T-helper 2 cell (primary cell): ENCODE results near the gene MCCC1.
"Not testable (repeated sequence)": the region's sequence is repeated elsewhere in the genome, so short reads cannot be mapped to it uniquely, and the experiment has no call there.

ENCODE experiments used
- DNase-seq, 5 experiments: peaks; one replicate each; pipeline versions ENCODE4 v3.0.0 to v3.0.0-alpha.2; 2012 to 2022

The MCCC1 gene

GRCh38 chr3:183101040-183101439, 1.7 kb upstream of the MCCC1 start:
- DNase-seq = not testable (repeated sequence)

DNA sequence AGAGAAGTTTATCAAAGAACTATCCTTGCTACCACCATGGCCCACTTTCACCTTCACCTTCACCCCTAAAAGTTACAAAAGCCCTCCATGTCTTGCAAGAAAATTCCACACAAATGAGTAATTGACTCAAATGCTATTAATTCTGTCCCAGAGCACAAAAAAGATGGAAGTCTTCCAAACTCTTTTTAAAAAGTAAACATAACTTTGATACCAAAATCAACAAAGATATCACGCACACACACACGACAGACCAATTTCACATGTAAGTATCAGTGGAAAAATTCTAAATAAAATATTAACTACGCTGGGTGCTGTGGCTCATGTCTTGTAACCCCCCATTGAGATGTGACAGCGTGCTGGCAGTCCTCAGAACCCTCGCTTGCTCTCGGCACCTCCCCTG, 1.1 kb upstream of the MCCC1 start:
- no peak for DNase-seq

GRCh38 chr3:183099838-183100204, 525 bp upstream of the MCCC1 start:
- no peak for DNase-seq

DNA sequence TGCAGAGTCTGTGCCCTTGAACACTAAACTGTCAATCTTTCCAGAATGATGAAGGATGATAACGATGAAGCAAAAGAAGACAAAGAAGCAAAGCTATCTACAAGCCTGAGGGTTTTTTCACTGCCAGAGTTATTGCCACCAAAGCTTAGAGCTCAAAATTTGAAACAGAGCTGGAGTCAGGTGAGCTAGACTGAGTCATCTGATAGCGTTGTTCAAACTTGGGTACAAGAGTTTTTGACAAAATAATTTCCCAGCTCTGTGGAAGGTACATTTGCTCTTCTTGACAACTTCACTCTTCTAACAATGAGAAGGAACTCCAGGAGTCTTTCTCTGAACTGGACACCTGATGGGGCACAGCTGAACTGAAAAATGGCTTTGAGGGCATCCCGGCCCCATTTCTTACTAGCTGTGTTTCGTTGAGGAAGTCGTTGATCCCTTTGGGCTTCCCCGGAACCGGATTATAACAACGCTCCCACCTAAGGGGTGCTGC, 715 bp downstream of the MCCC1 start:
- DNase-seq = no peak

GRCh38 chr3:183094711-183095110, 4.6 kb downstream of the MCCC1 start:
- DNase-seq = peak in 1 of 5 experiments; percentile 29

- DNase-seq = no peak
Measured at GRCh38 chr3:183092256-183092655, 7.0 kb downstream of the MCCC1 start.

DNA sequence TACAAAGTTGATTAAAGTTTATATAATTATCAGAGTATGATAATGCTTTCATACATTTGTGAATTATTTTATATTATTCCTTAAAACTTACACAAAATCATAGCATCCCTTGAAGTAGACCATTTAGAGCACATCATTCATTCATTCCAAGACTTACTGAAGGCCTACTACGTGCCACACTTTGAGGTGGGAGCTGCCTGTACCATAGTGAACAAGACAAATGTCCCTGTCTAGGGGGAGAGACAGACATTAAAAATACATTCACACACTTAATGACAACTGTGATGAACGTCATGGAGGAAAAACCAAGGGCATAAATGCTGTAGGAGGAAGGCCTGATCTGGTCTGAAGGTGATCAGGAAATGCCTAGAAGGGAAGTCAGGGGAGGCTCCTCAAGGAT, 12.1 kb downstream of the MCCC1 start:
- DNase-seq = no peak

- DNase-seq = peak in 1 of 5 experiments; percentile 13
Measured at GRCh38 chr3:183085634-183086390, 13.5 kb downstream of the MCCC1 start.

DNA sequence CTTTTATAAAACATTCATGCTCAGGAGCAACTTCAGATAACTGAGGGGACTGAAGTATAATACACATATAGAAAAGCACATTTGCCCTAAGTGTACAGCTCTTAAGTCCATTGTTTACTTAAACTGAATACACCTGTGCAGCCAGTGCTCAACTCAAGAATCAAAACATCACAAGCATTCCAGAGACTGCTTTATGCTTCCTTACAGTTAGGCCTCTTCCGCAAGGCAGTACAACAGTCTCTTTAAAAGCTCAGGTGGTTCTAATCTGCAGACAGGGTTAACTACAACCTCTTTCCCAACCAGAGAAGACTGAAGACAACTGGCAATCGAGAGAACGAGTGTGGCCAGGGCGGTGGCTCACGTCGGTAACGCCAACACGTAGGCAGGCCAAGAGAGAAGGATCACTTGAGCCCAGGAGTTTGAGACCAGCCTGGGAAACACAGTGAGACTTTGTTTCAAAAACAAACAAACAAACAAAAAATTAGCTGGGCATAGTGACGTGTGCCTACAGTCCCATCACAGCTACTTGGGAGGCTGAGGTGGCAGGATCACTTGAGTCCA, 16.9 kb downstream of the MCCC1 start:
- DNase-seq = no peak

GRCh38 chr3:183081459-183082183, 17.7 kb downstream of the MCCC1 start:
- no peak for DNase-seq

- DNase-seq = no peak
Measured at GRCh38 chr3:183080628-183081027, 18.7 kb downstream of the MCCC1 start.

GRCh38 chr3:183074881-183075280, 24.4 kb downstream of the MCCC1 start:
- no peak for DNase-seq

- DNase-seq = no peak
Measured at GRCh38 chr3:183074261-183074660, 25.0 kb downstream of the MCCC1 start.

GRCh38 chr3:183073839-183074238, 25.5 kb downstream of the MCCC1 start:
- DNase-seq = no peak

DNA sequence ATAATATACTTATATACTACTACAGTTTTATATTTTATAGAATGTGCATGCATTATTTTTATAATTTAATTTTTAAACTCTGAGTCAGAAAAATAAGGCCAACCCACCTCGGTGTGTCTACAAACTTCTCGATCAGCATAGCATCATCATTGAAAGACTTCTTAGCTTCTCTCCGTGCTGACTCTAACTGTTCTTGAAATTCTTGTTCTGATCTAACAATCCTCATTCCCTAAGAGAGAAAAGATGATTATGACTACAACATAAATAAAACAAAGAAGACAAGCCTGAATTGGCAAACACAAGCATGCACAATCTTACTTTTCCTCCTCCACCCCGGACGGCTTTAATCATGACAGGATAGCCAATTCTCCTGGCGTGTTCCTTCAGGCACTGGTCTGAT, 28.4 kb downstream of the MCCC1 start:
- no peak for DNase-seq

DNA sequence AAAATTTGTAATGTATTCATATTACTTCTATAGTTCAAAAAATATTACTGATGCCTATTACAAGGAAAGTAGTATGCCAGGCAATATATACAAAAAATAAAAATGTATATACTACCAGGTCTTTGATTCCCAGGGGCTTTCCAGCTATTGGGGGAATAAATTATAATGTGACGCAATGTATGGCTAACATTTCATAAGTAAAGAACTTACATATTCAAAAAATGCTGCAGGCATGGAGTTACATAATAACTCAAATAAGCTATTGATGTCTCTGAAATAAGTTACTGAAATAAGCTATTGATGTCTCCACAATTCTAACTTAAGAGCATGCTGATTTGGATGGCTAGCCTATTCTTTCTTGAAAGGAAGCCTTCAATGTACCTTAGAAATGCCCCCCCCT, 30.2 kb downstream of the MCCC1 start:
- DNase-seq = no peak

GRCh38 chr3:183066891-183067290, 32.4 kb downstream of the MCCC1 start:
- not testable (repeated sequence) for DNase-seq

- no peak for DNase-seq
Measured at GRCh38 chr3:183064475-183064874, 34.8 kb downstream of the MCCC1 start.

DNA sequence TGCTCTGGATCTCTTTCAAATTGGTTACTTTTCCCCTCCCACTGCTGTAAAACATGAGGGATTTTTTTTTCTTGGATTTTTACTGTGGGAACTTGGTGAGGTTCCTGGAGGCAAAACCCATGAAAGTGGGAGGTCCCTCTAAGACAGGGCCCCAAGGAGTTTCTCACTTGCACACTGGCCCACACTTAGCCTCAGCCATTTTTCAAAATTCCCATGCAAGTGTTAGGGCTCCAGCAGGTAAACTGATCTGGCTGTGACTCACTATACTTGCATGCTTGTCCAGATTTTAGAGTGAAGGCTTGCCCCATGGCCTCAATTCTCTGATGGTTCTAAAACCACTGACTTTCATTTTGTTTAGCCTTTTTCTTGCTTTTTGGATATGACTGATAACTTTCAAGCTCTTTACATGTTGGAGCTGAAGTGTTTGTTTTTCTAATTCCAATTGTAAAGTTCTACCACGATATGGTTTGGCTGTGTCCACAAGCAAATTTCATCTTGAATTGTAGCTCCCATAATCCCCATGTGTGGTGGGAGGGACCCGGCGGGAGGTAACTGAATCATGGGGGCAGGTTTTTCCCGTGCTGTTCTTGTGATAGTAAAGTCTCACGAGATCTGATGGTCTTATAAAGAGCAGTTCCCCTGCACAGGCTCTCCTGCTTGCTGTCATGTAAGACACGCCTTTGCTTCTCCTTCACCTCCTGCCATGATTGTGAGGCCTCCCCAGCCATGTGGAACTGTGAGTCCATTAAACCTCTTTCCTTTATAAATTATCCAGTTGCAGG, 37.7 kb downstream of the MCCC1 start:
- DNase-seq = no peak

DNA sequence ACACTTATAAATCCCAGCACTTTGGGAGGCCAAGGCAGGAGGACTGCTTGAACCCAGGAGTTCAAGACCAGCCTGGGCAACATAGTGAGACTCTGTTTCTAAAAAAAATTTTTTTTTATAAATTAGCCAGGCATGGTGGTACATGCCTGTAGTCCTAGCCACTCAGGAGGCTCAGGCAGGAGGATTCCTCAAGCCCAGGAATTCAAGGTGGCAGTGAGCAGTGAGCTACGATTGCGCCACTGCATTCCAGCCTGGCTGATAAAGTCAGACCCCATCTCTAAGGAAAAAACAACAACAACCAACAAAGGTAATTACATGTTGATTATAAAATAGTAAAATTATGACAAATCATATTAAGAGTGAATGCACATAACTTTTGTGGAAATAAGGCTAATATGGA, 40.9 kb downstream of the MCCC1 start:
- DNase-seq = no peak

DNA sequence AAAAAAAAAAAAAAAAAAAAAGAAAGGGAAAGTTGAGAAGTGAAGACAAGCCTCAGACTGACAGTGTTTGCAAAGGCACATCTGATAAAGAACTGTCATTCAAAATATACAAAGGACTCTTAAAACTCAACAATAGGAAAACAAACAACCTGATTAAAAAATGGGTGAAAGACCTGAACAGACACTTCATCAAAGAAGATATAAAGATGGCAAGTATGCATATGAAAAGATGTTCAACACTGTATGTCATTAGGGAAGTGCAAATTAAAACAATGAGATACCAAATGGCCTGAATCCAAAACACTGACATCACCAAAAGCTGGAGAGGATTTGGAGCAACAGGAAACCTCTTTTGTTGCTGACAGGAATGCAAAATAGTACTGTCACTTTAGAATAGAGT, 48.6 kb downstream of the MCCC1 start:
- DNase-seq = no peak

DNA sequence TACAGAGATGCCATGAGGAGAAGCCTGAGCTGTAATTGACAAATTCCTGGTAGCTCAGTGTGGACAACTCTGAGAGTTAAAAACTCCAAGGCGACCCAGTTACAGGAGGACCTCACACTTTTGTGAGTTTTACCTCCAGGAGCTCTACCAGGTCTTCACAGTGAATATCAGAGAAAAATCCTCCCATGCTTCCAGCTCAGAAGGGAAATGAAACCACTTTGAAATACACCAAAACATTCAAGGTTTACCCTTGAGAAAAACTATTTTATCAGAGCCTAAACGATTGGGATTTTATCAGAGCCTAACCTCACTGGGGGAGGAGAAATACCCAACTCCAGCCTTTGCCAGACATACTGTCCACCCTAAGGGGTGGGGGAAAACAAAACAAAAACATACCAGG, 52.4 kb downstream of the MCCC1 start:
- no peak for DNase-seq
